ENCODE measurements around the gene LYZL4.

- no peak for TF ChIP-seq CTCF (conservative IDR thresholded peaks at IDR 0.05; ENCODE audit: low read length)
- no peak for TF ChIP-seq EZH2phosphoT487 (IDR thresholded peaks at IDR 0.05; ENCODE audit: borderline replicate concordance, low read depth, low read length)
Measured at GRCh38 chr3:42450567-42450966, 40.2 kb upstream of the LYZL4 start.
